ENCODE data around the gene GPX3. TPM values are rescaled to one million over a fixed set of nuclear protein-coding genes. Genes with fewer than 3 reads are reported as not detected.

GPX3 gene
- total RNA-seq, 1 experiment from 2014 or later, result 12.2 TPM

- Histone ChIP-seq H3K9me3 (replicated peaks) (no peaks in the 10 kb centered on the region), H3K36me3 (peaks cover 98% of the 10 kb centered on the region), H3K4me1 (replicated peaks) (peaks cover 55% of the 10 kb centered on the region), H3K27ac (peak overlapping the region; percentile 82), H3K4me3 (no peak overlapping the region), H3K27me3 (replicated peaks) (no peaks in the 10 kb centered on the region)
- DNase-seq (ENCODE audit: low read depth in 1 of 2, low spot score in 2 of 2), result peak; percentile 83 to 89
Measured at GRCh38 chr5:151063142-151063989, 43.0 kb downstream of the GPX3 start.

- H3K4me3 ChIP-seq, result no peak overlapping the region
- H3K36me3 ChIP-seq, result peaks cover 98% of the 10 kb centered on the region
- H3K4me1 ChIP-seq (replicated peaks), result peaks cover 69% of the 10 kb centered on the region
- H3K9me3 ChIP-seq (replicated peaks), result no peaks in the 10 kb centered on the region
- no peaks in the 10 kb centered on the region for H3K27me3 ChIP-seq (replicated peaks)
- H3K27ac ChIP-seq, result no peak overlapping the region
- no peak for DNase-seq (ENCODE audit: low read depth in 1 of 2, low spot score in 2 of 2)
Measured at GRCh38 chr5:151064916-151065499, 44.6 kb downstream of the GPX3 start.

- H3K9me3 ChIP-seq (replicated peaks), result no peaks in the 10 kb centered on the region
- no peaks in the 10 kb centered on the region for H3K27me3 ChIP-seq (replicated peaks)
- peaks cover 98% of the 10 kb centered on the region for H3K36me3 ChIP-seq
- DNase-seq (ENCODE audit: low read depth in 1 of 2, low spot score in 2 of 2), result no peak
- H3K27ac ChIP-seq, result no peak overlapping the region
- H3K4me1 ChIP-seq (replicated peaks), result peaks cover 69% of the 10 kb centered on the region
- H3K4me3 ChIP-seq, result no peak overlapping the region
Measured at GRCh38 chr5:151065609-151066008, 45.2 kb downstream of the GPX3 start.

GRCh38 chr5:151066920-151067319 is 46.5 kb downstream of the GPX3 start:
- no peak for DNase-seq (ENCODE audit: low read depth in 1 of 2, low spot score in 2 of 2)
- no peak overlapping the region for H3K27ac ChIP-seq
- no peak overlapping the region for H3K4me3 ChIP-seq
- no peaks in the 10 kb centered on the region for H3K27me3 ChIP-seq (replicated peaks)
- H3K36me3 ChIP-seq, result peaks cover 98% of the 10 kb centered on the region
- H3K9me3 ChIP-seq (replicated peaks), result no peaks in the 10 kb centered on the region
- peaks cover 82% of the 10 kb centered on the region for H3K4me1 ChIP-seq (replicated peaks)

GRCh38 chr5:151067632-151068432 is 47.4 kb downstream of the GPX3 start:
- no peaks in the 10 kb centered on the region for H3K27me3 ChIP-seq (replicated peaks)
- peaks cover 94% of the 10 kb centered on the region for H3K36me3 ChIP-seq
- H3K4me3 ChIP-seq, result no peak overlapping the region
- H3K4me1 ChIP-seq (replicated peaks), result peaks cover 84% of the 10 kb centered on the region
- no peaks in the 10 kb centered on the region for H3K9me3 ChIP-seq (replicated peaks)
- DNase-seq (ENCODE audit: low read depth in 1 of 2, low spot score in 2 of 2), result peak in 1 of 2 experiments; percentile 50
- peak overlapping the region; percentile 40 for H3K27ac ChIP-seq

GRCh38 chr5:151068433-151069197 is 48.2 kb downstream of the GPX3 start:
- Histone ChIP-seq H3K27me3 (replicated peaks) (no peaks in the 10 kb centered on the region), H3K27ac (peak overlapping the region; percentile 40), H3K36me3 (peaks cover 94% of the 10 kb centered on the region), H3K4me3 (no peak overlapping the region), H3K9me3 (replicated peaks) (no peaks in the 10 kb centered on the region), H3K4me1 (replicated peaks) (peaks cover 81% of the 10 kb centered on the region)
- peak in 1 of 2 experiments; percentile 48 for DNase-seq (ENCODE audit: low read depth in 1 of 2, low spot score in 2 of 2)

GRCh38 chr5:151070449-151070848 is 50.1 kb downstream of the GPX3 start:
- no peaks in the 10 kb centered on the region for H3K9me3 ChIP-seq (replicated peaks)
- H3K4me1 ChIP-seq (replicated peaks), result peaks cover 75% of the 10 kb centered on the region
- no peaks in the 10 kb centered on the region for H3K27me3 ChIP-seq (replicated peaks)
- peaks cover 91% of the 10 kb centered on the region for H3K36me3 ChIP-seq
- H3K27ac ChIP-seq, result peak overlapping the region; percentile 87
- peak in 1 of 2 experiments; percentile 59 for DNase-seq (ENCODE audit: low read depth in 1 of 2, low spot score in 2 of 2)
- no peak overlapping the region for H3K4me3 ChIP-seq

- no peak overlapping the region for H3K4me3 ChIP-seq
- no peaks in the 10 kb centered on the region for H3K27me3 ChIP-seq (replicated peaks)
- no peaks in the 10 kb centered on the region for H3K9me3 ChIP-seq (replicated peaks)
- H3K36me3 ChIP-seq, result peaks cover 93% of the 10 kb centered on the region
- peak overlapping the region; percentile 87 for H3K27ac ChIP-seq
- H3K4me1 ChIP-seq (replicated peaks), result peaks cover 80% of the 10 kb centered on the region
- DNase-seq (ENCODE audit: low read depth in 1 of 2, low spot score in 2 of 2), result no peak
Measured at GRCh38 chr5:151071021-151071420, 50.6 kb downstream of the GPX3 start.

GRCh38 chr5:151071848-151072629 is 51.6 kb downstream of the GPX3 start:
- Histone ChIP-seq H3K4me1 (replicated peaks) (peaks cover 90% of the 10 kb centered on the region), H3K27ac (peak overlapping the region; percentile 87), H3K36me3 (peaks cover 93% of the 10 kb centered on the region), H3K4me3 (no peak overlapping the region), H3K9me3 (replicated peaks) (no peaks in the 10 kb centered on the region), H3K27me3 (replicated peaks) (no peaks in the 10 kb centered on the region)
- DNase-seq (ENCODE audit: low read depth in 1 of 2, low spot score in 2 of 2), result no peak

- H3K27me3 ChIP-seq (replicated peaks), result no peaks in the 10 kb centered on the region
- H3K4me3 ChIP-seq, result no peak overlapping the region
- H3K9me3 ChIP-seq (replicated peaks), result no peaks in the 10 kb centered on the region
- H3K27ac ChIP-seq, result peak overlapping the region; percentile 87
- peaks cover 91% of the 10 kb centered on the region for H3K4me1 ChIP-seq (replicated peaks)
- peak; percentile 90 to 95 for DNase-seq (ENCODE audit: low read depth in 1 of 2, low spot score in 2 of 2)
- H3K36me3 ChIP-seq, result peaks cover 93% of the 10 kb centered on the region
Measured at GRCh38 chr5:151072630-151073025, 52.2 kb downstream of the GPX3 start.

- Histone ChIP-seq H3K27me3 (replicated peaks) (no peaks in the 10 kb centered on the region), H3K4me3 (no peak overlapping the region), H3K27ac (peak overlapping the region; percentile 87), H3K9me3 (replicated peaks) (no peaks in the 10 kb centered on the region), H3K36me3 (peaks cover 93% of the 10 kb centered on the region), H3K4me1 (replicated peaks) (peaks cover 91% of the 10 kb centered on the region)
- DNase-seq (ENCODE audit: low read depth in 1 of 2, low spot score in 2 of 2), result no peak
Measured at GRCh38 chr5:151073280-151073679, 52.9 kb downstream of the GPX3 start.

GRCh38 chr5:151074557-151074956 is 54.2 kb downstream of the GPX3 start:
- Histone ChIP-seq H3K4me1 (replicated peaks) (peaks cover 91% of the 10 kb centered on the region), H3K36me3 (peaks cover 93% of the 10 kb centered on the region), H3K4me3 (no peak overlapping the region), H3K27me3 (replicated peaks) (no peaks in the 10 kb centered on the region), H3K9me3 (replicated peaks) (no peaks in the 10 kb centered on the region), H3K27ac (0 out of 2 replicates have a peak overlapping the region, but pooled peaks have one; percentile 26)
- DNase-seq (ENCODE audit: low read depth in 1 of 2, low spot score in 2 of 2), result no peak

Measured in SJSA1 (cell line).